Liver (tissue), 9 donors: Measurements from ENCODE around the gene EDAR. TPM values are rescaled to one million over a fixed set of nuclear protein-coding genes. Genes with fewer than 3 reads are reported as not detected.

Source experiments
- DNase-seq: peaks from one replicate; pipeline ENCODE4 v3.0.0-alpha.2; 2017; ENCODE audit warnings: low spot score
- H3K27ac ChIP-seq, 2 donors: one replicate each; pipeline ENCODE4 v1.7.0; 2013; ENCODE audit warnings: inconsistent platforms in 2 of 2, low read length in 2 of 2, control low read depth in 1 of 2, low read depth in 1 of 2, mild to moderate bottlenecking in 1 of 2
- H3K27me3 ChIP-seq, 4 donors: one replicate each; pipeline versions ENCODE4 v1.6.1 to v1.7.0; 2013; ENCODE audit warnings: low read length in 3 of 4, inconsistent platforms in 1 of 4, mild to moderate bottlenecking in 1 of 4, moderate library complexity in 1 of 4; ENCODE audit not compliant: control insufficient read depth in 4 of 4, insufficient read depth in 4 of 4
- H3K36me3 ChIP-seq, 4 donors: one replicate each; pipeline versions ENCODE4 v1.6.1 to v1.7.0; 2013; ENCODE audit warnings: low read length in 3 of 4, mild to moderate bottlenecking in 3 of 4, low read depth in 1 of 4, moderate library complexity in 1 of 4; ENCODE audit not compliant: control insufficient read depth in 4 of 4, insufficient read depth in 3 of 4
- H3K4me1 ChIP-seq, 4 donors: one replicate each; pipeline versions ENCODE4 v1.6.1 to v1.7.0; 2013; ENCODE audit warnings: low read length in 3 of 4, mild to moderate bottlenecking in 3 of 4, moderate library complexity in 1 of 4; ENCODE audit not compliant: control insufficient read depth in 4 of 4, insufficient read depth in 4 of 4
- H3K4me3 ChIP-seq, 3 donors: one replicate each; pipeline versions ENCODE4 v1.6.1 to v1.7.0; 2013; ENCODE audit warnings: low read length in 3 of 3, control low read depth in 1 of 3, low read depth in 1 of 3, mild to moderate bottlenecking in 1 of 3
- H3K9ac ChIP-seq, 2 donors: one replicate each; pipeline ENCODE4 v1.7.0; 2013; ENCODE audit warnings: low read length in 2 of 2, mild to moderate bottlenecking in 2 of 2, moderate library complexity in 2 of 2, control low read depth in 1 of 2, low read depth in 1 of 2
- H3K9me3 ChIP-seq, 4 donors: one replicate each; pipeline versions ENCODE4 v1.6.1 to v1.7.0; 2013; ENCODE audit warnings: low read length in 3 of 4; ENCODE audit not compliant: control insufficient read depth in 4 of 4
- EGR1 ChIP-seq, 2 donors: IDR thresholded peaks; 2 replicates each; pipeline ENCODE4 v1.6.1; 2016 to 2018; ENCODE audit warnings: antibody characterized with exemption in 2 of 2, low read depth in 2 of 2
- FOXA1 ChIP-seq: IDR thresholded peaks from 2 replicates; pipeline ENCODE4 v1.6.1; 2016; ENCODE audit warnings: antibody characterized with exemption
- FOXA2 ChIP-seq: IDR thresholded peaks from 2 replicates; pipeline ENCODE4 v1.6.1; 2016; ENCODE audit warnings: antibody characterized with exemption
- GABPA ChIP-seq, 2 donors: IDR thresholded peaks in 1 of 2; conservative IDR thresholded peaks in 1 of 2; 2 replicates each; pipeline ENCODE4 v1.6.1; 2016; ENCODE audit warnings: antibody characterized with exemption in 2 of 2, mild to moderate bottlenecking in 1 of 2, moderate library complexity in 1 of 2
- HNF4A ChIP-seq, 2 donors: conservative IDR thresholded peaks; 2 replicates each; pipeline ENCODE4 v1.6.1; 2016; ENCODE audit warnings: antibody characterized with exemption in 2 of 2, mild to moderate bottlenecking in 2 of 2
- HNF4G ChIP-seq: IDR thresholded peaks from 2 replicates; pipeline ENCODE4 v1.6.1; 2016; ENCODE audit warnings: antibody characterized with exemption
- JUND ChIP-seq, 2 donors: IDR thresholded peaks; 2 replicates each; pipeline ENCODE4 v1.6.1; 2016; ENCODE audit warnings: antibody characterized with exemption in 2 of 2
- NR2F2 ChIP-seq: IDR thresholded peaks from 2 replicates; pipeline ENCODE4 v1.6.1; 2016; ENCODE audit warnings: antibody characterized with exemption
- RAD21 ChIP-seq, 2 donors: IDR thresholded peaks; 2 replicates each; pipeline ENCODE4 v1.6.1; 2016; ENCODE audit warnings: antibody characterized with exemption in 2 of 2, mild to moderate bottlenecking in 2 of 2
- RXRA ChIP-seq, 2 donors: IDR thresholded peaks; 2 replicates each; pipeline ENCODE4 v1.6.1; 2017 to 2018; ENCODE audit warnings: antibody characterized with exemption in 2 of 2, mild to moderate bottlenecking in 1 of 2
- SP1 ChIP-seq: IDR thresholded peaks from 2 replicates; pipeline ENCODE4 v1.6.1; 2018; ENCODE audit warnings: antibody characterized with exemption, mild to moderate bottlenecking
- TAF1 ChIP-seq: conservative IDR thresholded peaks from 2 replicates; pipeline ENCODE4 v1.6.1; 2016; ENCODE audit warnings: antibody characterized with exemption, mild to moderate bottlenecking
- YY1 ChIP-seq: IDR thresholded peaks from 2 replicates; pipeline ENCODE4 v1.6.1; 2016; ENCODE audit warnings: antibody characterized with exemption, mild to moderate bottlenecking
- WGBS: extraction: QIAGEN DNeasy Blood & Tissue Kit; methylation state at CpG from one replicate; pipeline ENCODE4 v1.1.7; 2013; 5-methylcytosine and 5-hydroxymethylcytosine counted together
- polyA plus RNA-seq, 2 donors: library from polyadenylated mRNA; stranded (reverse) in 1 of 2; unstranded in 1 of 2; fragments of 200-250 nt in 1 of 2; fragments of >200 nt in 1 of 2; fragmentation: Nextera tagmentation in 1 of 2; extraction: Ambion mirVana in 1 of 2; gene quantifications; one replicate each; pipeline versions ENCODE4 v1.2.1 to v1.2.3, GENCODE V29; 2013 to 2015
- total RNA-seq, 2 donors: library from RNA; depleted of rRNA; stranded (reverse); fragments of >200 nt; gene quantifications; one replicate each; pipeline ENCODE4 v1.2.3, GENCODE V29; 2014
- TF ChIP-seq, protein P1 (sequence below): IDR thresholded peaks from 2 replicates; pipeline ENCODE4 v1.6.1; 2016; ENCODE audit warnings: antibody characterized with exemption
- TF ChIP-seq, protein P2 (sequence below): IDR thresholded peaks from 2 replicates; pipeline ENCODE4 v1.6.1; 2016; ENCODE audit warnings: antibody characterized with exemption, mild to moderate bottlenecking
- TF ChIP-seq, protein P3 (sequence below): IDR thresholded peaks from 2 replicates; pipeline ENCODE4 v1.6.1; 2016; ENCODE audit warnings: antibody characterized with exemption
- TF ChIP-seq, protein P4 (sequence below): fragments of 150-350 bp; IDR thresholded peaks from 2 replicates; pipeline ENCODE4 v1.5.1; 2017; ENCODE audit warnings: improper control_type of control experiment, low read depth, low read length; ENCODE audit not compliant: missing input control
- TF ChIP-seq, protein P5 (sequence below): IDR thresholded peaks from 2 replicates; pipeline ENCODE4 v1.6.1; 2016; ENCODE audit warnings: antibody characterized with exemption
- donor health status: healthy.
- donor health status: healthy.
- donor health status: healthy.
- donor health status: healthy.
- donor health status: healthy.

EDAR gene
- total and polyA plus RNA-seq, 4 donors, result 0.09 to 0.50 (median 0.10) TPM

DNA sequence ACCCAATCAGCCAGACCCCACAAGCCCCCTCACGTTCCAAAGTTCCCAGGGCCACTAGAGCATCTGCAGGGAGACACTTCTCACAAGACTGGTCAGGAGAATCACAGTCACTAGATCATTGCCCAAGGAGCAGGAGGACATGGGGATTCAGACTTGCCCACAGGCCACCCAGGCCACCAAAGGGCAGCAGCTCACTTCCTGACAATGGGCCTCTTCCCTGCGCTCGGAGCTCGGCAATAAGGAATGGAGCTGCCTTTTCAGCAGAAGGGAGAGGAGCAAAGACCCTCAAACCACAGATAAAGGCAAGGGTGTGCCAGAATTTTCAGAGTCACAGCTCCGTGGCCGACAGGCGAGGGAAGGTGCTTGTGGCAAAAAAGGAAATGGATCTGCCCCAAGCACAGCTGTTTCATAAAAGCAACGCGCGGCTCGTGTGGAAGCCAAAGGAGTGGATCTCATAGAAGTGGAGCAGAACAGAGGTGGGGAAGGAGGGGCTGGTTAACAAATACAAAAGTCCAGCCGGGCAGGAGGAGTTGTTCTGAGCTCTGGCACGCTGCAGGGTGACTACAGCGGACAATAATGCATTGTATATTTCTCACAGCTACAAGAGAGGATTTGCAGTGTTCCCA is 72.1 kb downstream of the EDAR start:
- TF ChIP-seq NR2F2 (no peak), YY1 (no peak), TAF1 (no peak)
- TF ChIP-seq, protein P1, sequence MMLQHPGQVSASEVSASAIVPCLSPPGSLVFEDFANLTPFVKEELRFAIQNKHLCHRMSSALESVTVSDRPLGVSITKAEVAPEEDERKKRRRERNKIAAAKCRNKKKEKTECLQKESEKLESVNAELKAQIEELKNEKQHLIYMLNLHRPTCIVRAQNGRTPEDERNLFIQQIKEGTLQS, result no peak
- no peak overlapping the region for H3K9ac ChIP-seq
- no peaks in the 10 kb centered on the region for H3K27me3 ChIP-seq
- DNase-seq, result no peak
- no peaks in the 10 kb centered on the region for H3K4me1 ChIP-seq
- H3K27ac ChIP-seq, result no peak overlapping the region
- no peaks in the 10 kb centered on the region for H3K36me3 ChIP-seq
- H3K9me3 ChIP-seq, result no peaks in the 10 kb centered on the region
- H3K4me3 ChIP-seq, result no peak overlapping the region
- WGBS, result 74% methylated on average over 14 of the region's 14 CpGs

DNA sequence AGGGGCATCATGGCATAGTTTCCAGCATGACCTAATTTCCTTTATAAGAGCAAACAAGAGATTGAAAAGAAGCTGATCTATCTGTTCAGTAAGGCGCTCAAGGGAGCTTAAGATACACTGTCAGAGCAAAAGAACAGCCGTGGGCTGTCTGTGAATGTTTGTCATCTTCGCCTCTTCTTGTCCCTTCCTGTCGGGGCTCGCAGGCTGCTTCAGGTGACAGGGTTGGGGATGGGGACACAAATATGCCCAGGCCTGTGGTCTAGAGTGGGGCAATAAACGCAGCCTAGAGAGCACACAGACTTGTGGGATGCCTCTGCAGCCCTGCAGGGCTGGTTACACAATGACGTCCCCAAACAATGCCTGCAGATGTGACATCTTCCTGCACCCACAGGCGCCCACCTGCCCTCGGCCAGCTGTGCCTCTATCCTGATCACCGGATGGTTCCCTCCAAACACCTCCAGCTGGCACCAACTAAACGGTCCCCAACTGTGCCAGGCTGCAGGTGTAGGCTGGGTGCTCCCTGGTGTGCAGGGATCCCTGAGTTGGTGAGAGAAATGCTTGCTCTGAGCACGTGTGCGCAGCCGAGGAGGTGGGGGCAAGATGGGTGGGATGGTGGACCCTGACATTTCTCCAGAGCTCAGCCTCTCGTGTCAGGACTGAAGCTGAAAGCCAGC is 72.8 kb downstream of the EDAR start:
- H3K36me3 ChIP-seq, result no peaks in the 10 kb centered on the region
- WGBS, result 86% methylated on average over 15 of the region's 15 CpGs
- H3K27ac ChIP-seq, result no peak overlapping the region
- no peak for DNase-seq
- H3K9ac ChIP-seq, result no peak overlapping the region
- no peak for TF ChIP-seq HNF4A (conservative IDR thresholded peaks at IDR 0.05)
- TF ChIP-seq, protein P2, sequence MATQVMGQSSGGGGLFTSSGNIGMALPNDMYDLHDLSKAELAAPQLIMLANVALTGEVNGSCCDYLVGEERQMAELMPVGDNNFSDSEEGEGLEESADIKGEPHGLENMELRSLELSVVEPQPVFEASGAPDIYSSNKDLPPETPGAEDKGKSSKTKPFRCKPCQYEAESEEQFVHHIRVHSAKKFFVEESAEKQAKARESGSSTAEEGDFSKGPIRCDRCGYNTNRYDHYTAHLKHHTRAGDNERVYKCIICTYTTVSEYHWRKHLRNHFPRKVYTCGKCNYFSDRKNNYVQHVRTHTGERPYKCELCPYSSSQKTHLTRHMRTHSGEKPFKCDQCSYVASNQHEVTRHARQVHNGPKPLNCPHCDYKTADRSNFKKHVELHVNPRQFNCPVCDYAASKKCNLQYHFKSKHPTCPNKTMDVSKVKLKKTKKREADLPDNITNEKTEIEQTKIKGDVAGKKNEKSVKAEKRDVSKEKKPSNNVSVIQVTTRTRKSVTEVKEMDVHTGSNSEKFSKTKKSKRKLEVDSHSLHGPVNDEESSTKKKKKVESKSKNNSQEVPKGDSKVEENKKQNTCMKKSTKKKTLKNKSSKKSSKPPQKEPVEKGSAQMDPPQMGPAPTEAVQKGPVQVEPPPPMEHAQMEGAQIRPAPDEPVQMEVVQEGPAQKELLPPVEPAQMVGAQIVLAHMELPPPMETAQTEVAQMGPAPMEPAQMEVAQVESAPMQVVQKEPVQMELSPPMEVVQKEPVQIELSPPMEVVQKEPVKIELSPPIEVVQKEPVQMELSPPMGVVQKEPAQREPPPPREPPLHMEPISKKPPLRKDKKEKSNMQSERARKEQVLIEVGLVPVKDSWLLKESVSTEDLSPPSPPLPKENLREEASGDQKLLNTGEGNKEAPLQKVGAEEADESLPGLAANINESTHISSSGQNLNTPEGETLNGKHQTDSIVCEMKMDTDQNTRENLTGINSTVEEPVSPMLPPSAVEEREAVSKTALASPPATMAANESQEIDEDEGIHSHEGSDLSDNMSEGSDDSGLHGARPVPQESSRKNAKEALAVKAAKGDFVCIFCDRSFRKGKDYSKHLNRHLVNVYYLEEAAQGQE, result no peak
- TF ChIP-seq, protein P1, result no peak
- no peak for TF ChIP-seq EGR1 (IDR thresholded peaks at IDR 0.05; ENCODE audit: low read depth in 2 of 2)
- TF ChIP-seq, protein P3, sequence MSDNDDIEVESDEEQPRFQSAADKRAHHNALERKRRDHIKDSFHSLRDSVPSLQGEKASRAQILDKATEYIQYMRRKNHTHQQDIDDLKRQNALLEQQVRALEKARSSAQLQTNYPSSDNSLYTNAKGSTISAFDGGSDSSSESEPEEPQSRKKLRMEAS, result no peak
- no peak for TF ChIP-seq YY1
- TF ChIP-seq GABPA (IDR thresholded peaks at IDR 0.05 in 1 of 2, conservative IDR thresholded peaks at IDR 0.05 in 1 of 2), result no peak
- no peak for TF ChIP-seq JUND (IDR thresholded peaks at IDR 0.05)
- TF ChIP-seq RAD21 (IDR thresholded peaks at IDR 0.05), result no peak
- TF ChIP-seq TAF1, result no peak
- no peak for TF ChIP-seq NR2F2
- TF ChIP-seq FOXA2, result no peak
- no peak for TF ChIP-seq SP1
- TF ChIP-seq RXRA (IDR thresholded peaks at IDR 0.05), result no peak
- no peak for TF ChIP-seq FOXA1
- TF ChIP-seq, protein P4, sequence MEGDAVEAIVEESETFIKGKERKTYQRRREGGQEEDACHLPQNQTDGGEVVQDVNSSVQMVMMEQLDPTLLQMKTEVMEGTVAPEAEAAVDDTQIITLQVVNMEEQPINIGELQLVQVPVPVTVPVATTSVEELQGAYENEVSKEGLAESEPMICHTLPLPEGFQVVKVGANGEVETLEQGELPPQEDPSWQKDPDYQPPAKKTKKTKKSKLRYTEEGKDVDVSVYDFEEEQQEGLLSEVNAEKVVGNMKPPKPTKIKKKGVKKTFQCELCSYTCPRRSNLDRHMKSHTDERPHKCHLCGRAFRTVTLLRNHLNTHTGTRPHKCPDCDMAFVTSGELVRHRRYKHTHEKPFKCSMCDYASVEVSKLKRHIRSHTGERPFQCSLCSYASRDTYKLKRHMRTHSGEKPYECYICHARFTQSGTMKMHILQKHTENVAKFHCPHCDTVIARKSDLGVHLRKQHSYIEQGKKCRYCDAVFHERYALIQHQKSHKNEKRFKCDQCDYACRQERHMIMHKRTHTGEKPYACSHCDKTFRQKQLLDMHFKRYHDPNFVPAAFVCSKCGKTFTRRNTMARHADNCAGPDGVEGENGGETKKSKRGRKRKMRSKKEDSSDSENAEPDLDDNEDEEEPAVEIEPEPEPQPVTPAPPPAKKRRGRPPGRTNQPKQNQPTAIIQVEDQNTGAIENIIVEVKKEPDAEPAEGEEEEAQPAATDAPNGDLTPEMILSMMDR, result no peak
- TF ChIP-seq, protein P5, sequence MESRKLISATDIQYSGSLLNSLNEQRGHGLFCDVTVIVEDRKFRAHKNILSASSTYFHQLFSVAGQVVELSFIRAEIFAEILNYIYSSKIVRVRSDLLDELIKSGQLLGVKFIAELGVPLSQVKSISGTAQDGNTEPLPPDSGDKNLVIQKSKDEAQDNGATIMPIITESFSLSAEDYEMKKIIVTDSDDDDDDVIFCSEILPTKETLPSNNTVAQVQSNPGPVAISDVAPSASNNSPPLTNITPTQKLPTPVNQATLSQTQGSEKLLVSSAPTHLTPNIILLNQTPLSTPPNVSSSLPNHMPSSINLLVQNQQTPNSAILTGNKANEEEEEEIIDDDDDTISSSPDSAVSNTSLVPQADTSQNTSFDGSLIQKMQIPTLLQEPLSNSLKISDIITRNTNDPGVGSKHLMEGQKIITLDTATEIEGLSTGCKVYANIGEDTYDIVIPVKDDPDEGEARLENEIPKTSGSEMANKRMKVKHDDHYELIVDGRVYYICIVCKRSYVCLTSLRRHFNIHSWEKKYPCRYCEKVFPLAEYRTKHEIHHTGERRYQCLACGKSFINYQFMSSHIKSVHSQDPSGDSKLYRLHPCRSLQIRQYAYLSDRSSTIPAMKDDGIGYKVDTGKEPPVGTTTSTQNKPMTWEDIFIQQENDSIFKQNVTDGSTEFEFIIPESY, result no peak
- TF ChIP-seq HNF4G, result no peak
- no peaks in the 10 kb centered on the region for H3K27me3 ChIP-seq
- H3K9me3 ChIP-seq, result no peaks in the 10 kb centered on the region
- H3K4me1 ChIP-seq, result no peaks in the 10 kb centered on the region
- no peak overlapping the region for H3K4me3 ChIP-seq
